Ishikawa (cell line): ENCODE measurements around the gene SLC6A6.

ENCODE experiments used
- CEBPB ChIP-seq: IDR thresholded peaks from 2 replicates; pipeline ENCODE4 v1.6.1; 2012
- CREB1 ChIP-seq: IDR thresholded peaks from 2 replicates; pipeline ENCODE4 v1.6.1; 2012; ENCODE audit warnings: low read depth
- EGR1 ChIP-seq: IDR thresholded peaks from 2 replicates; pipeline ENCODE4 v1.6.1; 2012
- EP300 ChIP-seq: IDR thresholded peaks from 2 replicates; pipeline ENCODE4 v1.6.1; 2012; ENCODE audit warnings: borderline replicate concordance
- FOXM1 ChIP-seq: IDR thresholded peaks from 2 replicates; pipeline ENCODE4 v1.6.1; 2012; ENCODE audit warnings: low read depth, borderline replicate concordance
- MAX ChIP-seq: IDR thresholded peaks from 2 replicates; pipeline ENCODE4 v1.6.1; 2012
- NFIC ChIP-seq: IDR thresholded peaks from 2 replicates; pipeline ENCODE4 v1.6.1; 2012
- RAD21 ChIP-seq: IDR thresholded peaks from 2 replicates; pipeline ENCODE4 v1.6.1; 2012; ENCODE audit warnings: low read depth
- REST ChIP-seq: IDR thresholded peaks from 2 replicates; pipeline ENCODE4 v1.6.1; 2012; ENCODE audit warnings: low read depth, mild to moderate bottlenecking
- TAF1 ChIP-seq: IDR thresholded peaks from 2 replicates; pipeline ENCODE4 v1.6.1; 2012; ENCODE audit warnings: low read depth, mild to moderate bottlenecking
- TCF12 ChIP-seq: IDR thresholded peaks from 2 replicates; pipeline ENCODE4 v1.6.1; 2012; ENCODE audit warnings: low read depth
- TEAD4 ChIP-seq: IDR thresholded peaks from 2 replicates; pipeline ENCODE4 v1.6.1; 2012
- USF1 ChIP-seq: IDR thresholded peaks from 2 replicates; pipeline ENCODE4 v1.6.1; 2012
- YY1 ChIP-seq: IDR thresholded peaks from 2 replicates; pipeline ENCODE4 v1.6.1; 2012; ENCODE audit warnings: low read depth
- ZBTB7A ChIP-seq: IDR thresholded peaks from 2 replicates; pipeline ENCODE4 v1.6.1; 2012; ENCODE audit warnings: low read depth

Gene SLC6A6

GRCh38 chr3:14397940-14398796 lies 4.2 kb upstream of the SLC6A6 start:
- TF ChIP-seq EP300 = no peak
- no peak for TF ChIP-seq USF1
- TF ChIP-seq REST = peak; percentile 49

GRCh38 chr3:14398797-14399106 lies 3.7 kb upstream of the SLC6A6 start:
- TF ChIP-seq EP300 = no peak
- TF ChIP-seq USF1 = no peak
- TF ChIP-seq NFIC = no peak
- TF ChIP-seq FOXM1 = no peak
- no peak for TF ChIP-seq MAX
- no peak for TF ChIP-seq TAF1
- TF ChIP-seq RAD21 = no peak
- TF ChIP-seq EGR1 = no peak
- no peak for TF ChIP-seq ZBTB7A
- TF ChIP-seq YY1 = no peak
- no peak; the same call in 1 of the 2 replicates for TF ChIP-seq REST
- no peak for TF ChIP-seq TCF12
- no peak for TF ChIP-seq CEBPB

- TF ChIP-seq MAX (no peak), USF1 (no peak), RAD21 (no peak), REST (no peak), EGR1 (no peak), TEAD4 (no peak), TAF1 (no peak), ZBTB7A (no peak), YY1 (no peak), FOXM1 (no peak), TCF12 (no peak), CEBPB (no peak), CREB1 (no peak), EP300 (no peak), NFIC (no peak)
Measured at GRCh38 chr3:14401692-14402303, 608 bp upstream of the SLC6A6 start.

GRCh38 chr3:14403619-14404155 lies 1.3 kb downstream of the SLC6A6 start:
- TF ChIP-seq RAD21 (no peak), ZBTB7A (0 out of 2 replicates have a peak, but pooled peaks have one; percentile 18)
